ENCODE data around the gene RPUSD1.

Gene RPUSD1

DNA sequence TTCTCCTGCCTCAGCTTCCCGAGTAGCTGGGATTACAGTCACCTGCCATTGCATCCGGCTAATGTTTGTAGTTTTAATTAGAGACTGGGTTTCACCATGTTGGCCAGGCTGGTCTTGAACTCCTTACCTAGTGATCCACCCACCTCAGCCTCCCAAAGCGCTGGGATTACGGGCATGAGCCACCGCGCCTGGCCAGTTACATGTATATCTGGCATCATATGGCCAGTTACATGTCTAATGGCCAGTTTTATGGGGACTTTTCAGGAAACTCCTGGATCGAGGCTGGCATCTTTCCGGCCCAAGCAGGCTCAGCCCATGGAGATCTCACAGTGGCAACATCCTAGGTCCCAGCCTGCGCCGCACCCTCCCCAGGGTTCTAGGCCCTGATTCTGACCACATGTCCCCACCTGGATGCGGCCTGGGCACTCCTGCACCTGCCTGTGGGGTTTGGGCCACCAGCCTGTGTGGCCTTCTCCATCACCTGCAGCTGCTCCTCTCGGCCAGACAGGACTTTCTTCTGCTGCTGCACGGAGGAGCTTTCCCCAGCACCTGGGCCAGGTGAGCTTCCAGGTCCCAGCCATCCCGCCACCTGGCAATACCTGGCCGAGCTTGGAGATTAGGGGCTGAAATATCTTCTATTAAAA lies 46.1 kb downstream of the RPUSD1 start:
- Histone ChIP-seq H3K27ac (no peak overlapping the region), H3K27me3 (ENCODE audit: insufficient read depth, low read depth, severe bottlenecking) (no peaks in the 10 kb centered on the region), H3K9me3 (ENCODE audit: severe bottlenecking) (no peaks in the 10 kb centered on the region), H3K36me3 (peaks cover 12% of the 10 kb centered on the region), H3K4me3 (ENCODE audit: low read depth, low read length) (no peak overlapping the region)
- no peak for DNase-seq
- TF ChIP-seq, protein P1, sequence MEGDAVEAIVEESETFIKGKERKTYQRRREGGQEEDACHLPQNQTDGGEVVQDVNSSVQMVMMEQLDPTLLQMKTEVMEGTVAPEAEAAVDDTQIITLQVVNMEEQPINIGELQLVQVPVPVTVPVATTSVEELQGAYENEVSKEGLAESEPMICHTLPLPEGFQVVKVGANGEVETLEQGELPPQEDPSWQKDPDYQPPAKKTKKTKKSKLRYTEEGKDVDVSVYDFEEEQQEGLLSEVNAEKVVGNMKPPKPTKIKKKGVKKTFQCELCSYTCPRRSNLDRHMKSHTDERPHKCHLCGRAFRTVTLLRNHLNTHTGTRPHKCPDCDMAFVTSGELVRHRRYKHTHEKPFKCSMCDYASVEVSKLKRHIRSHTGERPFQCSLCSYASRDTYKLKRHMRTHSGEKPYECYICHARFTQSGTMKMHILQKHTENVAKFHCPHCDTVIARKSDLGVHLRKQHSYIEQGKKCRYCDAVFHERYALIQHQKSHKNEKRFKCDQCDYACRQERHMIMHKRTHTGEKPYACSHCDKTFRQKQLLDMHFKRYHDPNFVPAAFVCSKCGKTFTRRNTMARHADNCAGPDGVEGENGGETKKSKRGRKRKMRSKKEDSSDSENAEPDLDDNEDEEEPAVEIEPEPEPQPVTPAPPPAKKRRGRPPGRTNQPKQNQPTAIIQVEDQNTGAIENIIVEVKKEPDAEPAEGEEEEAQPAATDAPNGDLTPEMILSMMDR (IDR thresholded peaks at IDR 0.05; ENCODE audit: low read depth, low read length) = no peak

DNA sequence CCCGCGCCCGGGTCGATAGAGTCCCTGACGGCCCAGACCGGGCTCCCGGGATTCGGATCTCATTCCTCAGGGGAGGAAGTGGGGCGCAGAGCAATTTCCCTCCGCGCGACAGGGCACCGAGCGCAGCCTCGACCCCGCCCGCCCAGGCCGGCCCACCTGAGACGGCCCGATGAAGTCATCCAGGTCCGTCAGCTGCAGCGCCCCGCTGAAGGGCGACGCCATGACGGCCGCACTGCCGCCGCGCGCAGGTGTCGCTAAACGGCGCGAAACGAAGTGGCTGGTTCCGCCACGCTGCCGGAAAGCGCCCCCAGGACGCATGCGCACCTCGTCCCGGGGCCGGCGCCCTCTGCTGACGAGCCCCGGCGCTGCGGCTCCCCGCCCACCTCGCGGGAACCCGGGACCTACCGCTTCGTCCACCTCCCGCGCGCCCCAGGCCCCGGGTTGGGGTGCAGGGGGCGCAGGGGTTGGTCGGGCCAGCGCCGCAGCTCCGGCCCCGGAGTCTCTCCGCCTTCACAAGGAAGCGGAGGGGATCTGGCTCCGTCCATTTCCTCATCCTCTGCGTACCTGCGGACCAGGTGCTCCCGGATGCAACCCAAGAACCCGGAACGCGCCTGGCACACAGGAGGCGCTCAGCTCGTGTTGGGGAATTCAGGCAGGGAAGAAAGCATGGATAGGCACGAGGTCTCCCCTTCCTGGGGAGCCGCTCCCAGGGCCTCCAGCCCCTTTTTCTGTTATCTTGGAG lies 47.2 kb downstream of the RPUSD1 start, which contains the start of gene CIAO3:
Gene CIAO3, minus strand, starts transcription at position 234 of the 742 bp plus-strand sequence. Its CDS starts 12 bp downstream, at position 222.
- TF ChIP-seq, protein P1 (IDR thresholded peaks at IDR 0.05; ENCODE audit: low read depth, low read length) = peak; percentile 92

DNA sequence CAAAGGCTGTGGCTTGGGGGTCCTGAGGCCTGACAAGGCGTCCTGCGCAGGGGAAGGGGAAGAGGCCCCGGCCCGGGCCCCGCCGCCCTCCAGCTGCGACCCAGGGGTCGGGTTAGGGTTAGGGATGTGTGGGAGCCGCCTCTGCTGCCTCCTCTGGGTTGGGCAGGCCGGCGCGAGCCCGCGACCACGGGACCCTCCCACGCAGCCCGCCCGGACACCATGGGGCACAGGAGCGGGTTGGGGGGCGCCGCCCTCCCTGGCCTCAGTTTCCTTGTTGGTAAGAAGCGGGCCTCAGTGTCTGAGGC lies 47.8 kb downstream of the RPUSD1 start:
- Histone ChIP-seq H3K36me3 (peaks cover 25% of the 10 kb centered on the region), H3K27me3 (ENCODE audit: insufficient read depth, low read depth, severe bottlenecking) (no peaks in the 10 kb centered on the region), H3K9me3 (ENCODE audit: severe bottlenecking) (no peaks in the 10 kb centered on the region), H3K4me3 (ENCODE audit: low read depth, low read length) (peak overlapping the region; percentile 95), H3K27ac (peak overlapping the region; percentile 69)
- no peak for DNase-seq
- TF ChIP-seq, protein P1 (IDR thresholded peaks at IDR 0.05; ENCODE audit: low read depth, low read length) = no peak

More for the DNA sequence above, 47.2 kb downstream of the RPUSD1 start, which contains the start of gene CIAO3:
- H3K27me3 ChIP-seq (ENCODE audit: insufficient read depth, low read depth, severe bottlenecking) = no peaks in the 10 kb centered on the region
- no peaks in the 10 kb centered on the region for H3K9me3 ChIP-seq (ENCODE audit: severe bottlenecking)
- peak; percentile 89 for DNase-seq
- peaks cover 20% of the 10 kb centered on the region for H3K36me3 ChIP-seq
- peak within 1 kb of the TSS; percentile 95 for H3K4me3 ChIP-seq (ENCODE audit: low read depth, low read length)
- peak within 1 kb of the TSS; percentile 69 for H3K27ac ChIP-seq

DNA sequence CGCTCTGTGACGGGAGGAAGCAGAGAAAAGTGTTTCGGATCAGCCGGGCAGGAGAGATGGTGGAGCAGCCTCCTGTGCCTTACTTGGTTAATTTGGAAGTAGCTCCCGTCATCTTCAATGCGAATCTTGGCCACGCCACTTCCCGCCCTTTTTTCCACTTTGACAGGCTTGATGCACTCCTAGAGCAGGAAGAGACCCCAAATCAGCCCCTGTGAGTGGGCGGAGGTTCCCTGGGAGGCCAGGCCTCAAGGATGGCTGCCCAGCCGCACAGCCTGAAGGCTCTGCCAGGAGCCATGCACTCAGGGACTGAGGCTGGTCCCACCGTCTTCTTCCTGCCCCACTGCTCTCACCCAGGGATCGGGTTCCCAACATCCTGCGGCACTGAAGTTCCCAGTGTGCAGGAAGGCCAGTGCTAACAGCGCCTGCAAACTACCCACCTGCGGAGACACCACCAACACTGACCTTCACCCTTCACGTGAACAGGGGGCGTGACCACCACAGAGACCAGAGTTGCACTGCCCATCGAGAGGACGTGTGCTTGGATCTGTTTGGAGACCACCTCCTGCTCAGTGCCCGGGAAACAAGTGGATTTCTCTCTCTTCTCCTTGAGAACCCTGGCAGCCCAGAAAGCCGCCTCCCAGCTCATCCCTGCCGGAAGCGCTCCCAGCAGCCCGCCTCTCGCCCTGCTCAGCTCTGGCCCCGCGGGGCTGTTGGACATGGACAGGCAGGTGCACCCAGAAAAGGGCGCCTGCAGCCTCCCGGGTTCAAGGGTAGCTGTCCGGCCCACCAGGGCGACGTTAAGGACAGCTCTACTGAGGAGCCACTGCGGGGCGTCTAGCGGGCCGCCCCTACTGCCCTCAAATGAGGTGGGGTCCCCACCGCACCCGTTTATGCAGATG lies 48.4 kb downstream of the RPUSD1 start:
- Histone ChIP-seq H3K36me3 (peaks cover 27% of the 10 kb centered on the region), H3K4me3 (ENCODE audit: low read depth, low read length) (peak overlapping the region; percentile 95), H3K27ac (no peak overlapping the region), H3K27me3 (ENCODE audit: insufficient read depth, low read depth, severe bottlenecking) (no peaks in the 10 kb centered on the region), H3K9me3 (ENCODE audit: severe bottlenecking) (no peaks in the 10 kb centered on the region)
- DNase-seq = no peak
- TF ChIP-seq, protein P1 (IDR thresholded peaks at IDR 0.05; ENCODE audit: low read depth, low read length) = no peak

DNA sequence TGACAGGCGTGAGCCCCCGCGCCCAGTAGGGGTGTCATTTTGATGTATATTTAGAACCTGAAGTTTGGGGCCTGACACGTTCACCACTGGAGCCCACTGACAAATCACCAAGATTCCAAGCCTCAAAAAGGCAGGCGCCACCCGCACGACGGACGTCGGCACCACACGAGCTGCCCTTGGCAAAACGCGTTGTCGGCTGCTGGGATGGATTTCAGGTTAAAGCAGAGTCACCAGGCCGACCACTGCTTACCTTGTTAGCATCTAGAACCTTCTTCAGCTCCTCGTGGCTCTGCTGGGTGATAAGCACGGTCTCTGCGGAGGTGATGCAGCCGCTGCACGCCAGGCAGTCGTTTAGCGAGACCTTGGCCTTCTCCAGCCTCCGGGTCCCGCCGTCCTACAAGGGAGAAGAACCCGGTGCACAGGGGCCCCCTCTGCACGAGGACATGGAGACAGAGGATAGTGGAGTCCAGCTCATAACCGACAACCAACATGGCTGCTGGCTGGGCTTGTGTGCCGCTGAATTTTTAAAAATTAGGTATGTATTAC lies 51.2 kb downstream of the RPUSD1 start:
- Histone ChIP-seq H3K9me3 (ENCODE audit: severe bottlenecking) (no peaks in the 10 kb centered on the region), H3K27me3 (ENCODE audit: insufficient read depth, low read depth, severe bottlenecking) (no peaks in the 10 kb centered on the region), H3K27ac (no peak overlapping the region), H3K4me3 (ENCODE audit: low read depth, low read length) (no peak overlapping the region), H3K36me3 (peaks cover 48% of the 10 kb centered on the region)
- TF ChIP-seq, protein P1 (IDR thresholded peaks at IDR 0.05; ENCODE audit: low read depth, low read length) = no peak
- DNase-seq = no peak

Measured in WERI-Rb-1 (cell line).